Small intestine (tissue), 7 donors: Measurements from ENCODE around the gene P2RX6. TPM values are rescaled to one million over a fixed set of nuclear protein-coding genes. Genes with fewer than 3 reads are reported as not detected.
A peak's percentile ranks its signal among the peaks of the same experiment; 100 is the strongest.
"Not testable (repeated sequence)": the region's sequence is repeated elsewhere in the genome, so short reads cannot be mapped to it uniquely, and the experiment has no call there.

Experiments
- DNase-seq, 2 donors: peaks; one replicate each; pipeline versions ENCODE4 v3.0.0 to v3.0.0-alpha.2; 2013
- FAIRE-seq: peaks from 2 replicates; lab custom pipeline; 2012; peaks lifted over from hg19 to GRCh38; lab: Jason Lieb, UNC
- H3K27ac ChIP-seq, 3 donors: one replicate each; pipeline ENCODE4 v1.5.1; 2013; ENCODE audit warnings: low read length in 2 of 3, mild to moderate bottlenecking in 2 of 3, control low read depth in 1 of 3, inconsistent platforms in 1 of 3, low read depth in 1 of 3, moderate library complexity in 1 of 3
- H3K27me3 ChIP-seq, 3 donors: one replicate each; pipeline ENCODE4 v1.6.1; 2013; ENCODE audit warnings: low read length in 3 of 3, inconsistent platforms in 1 of 3; ENCODE audit not compliant: control insufficient read depth in 3 of 3, insufficient read depth in 3 of 3
- H3K36me3 ChIP-seq, 3 donors: one replicate each; pipeline ENCODE4 v1.6.1; 2013; ENCODE audit warnings: low read length in 3 of 3, inconsistent platforms in 1 of 3, low read depth in 1 of 3, mild to moderate bottlenecking in 1 of 3, moderate library complexity in 1 of 3; ENCODE audit not compliant: control insufficient read depth in 3 of 3, insufficient read depth in 2 of 3
- H3K4me1 ChIP-seq, 3 donors: one replicate each; pipeline ENCODE4 v1.6.1; 2013; ENCODE audit warnings: low read length in 2 of 3, inconsistent platforms in 1 of 3, low read depth in 1 of 3, mild to moderate bottlenecking in 1 of 3, moderate library complexity in 1 of 3; ENCODE audit not compliant: control insufficient read depth in 3 of 3, insufficient read depth in 2 of 3
- H3K4me3 ChIP-seq, 3 donors: one replicate each; pipeline ENCODE4 v1.5.1; 2013; ENCODE audit warnings: low read length in 3 of 3, control low read depth in 1 of 3, inconsistent platforms in 1 of 3, low read depth in 1 of 3, mild to moderate bottlenecking in 1 of 3, moderate library complexity in 1 of 3
- H3K9me3 ChIP-seq, 2 donors: one replicate each; pipeline ENCODE4 v1.6.1; 2013; ENCODE audit warnings: low read depth in 1 of 2, low read length in 1 of 2; ENCODE audit not compliant: control insufficient read depth in 2 of 2, insufficient read depth in 1 of 2
- WGBS, 3 donors: extraction: QIAGEN DNeasy Blood & Tissue Kit; methylation state at CpG; one replicate each; pipeline ENCODE4 v1.1.7; 2013; 5-methylcytosine and 5-hydroxymethylcytosine counted together
- polyA plus RNA-seq, 4 donors: library from polyadenylated mRNA; stranded (reverse) in 3 of 4; unstranded in 1 of 4; fragments of 200-250 nt in 3 of 4; fragments of 120-200 nt in 1 of 4; gene quantifications; one replicate each; pipeline versions ENCODE4 v1.2.1 to v1.2.3, GENCODE V29; 2013
- donor health status: healthy with polysubstance abuse.
- donor health status: control.
- donor health status: control.
- donor health status: Bipolar disorder and iron deficiency.
- donor health status: healthy.

P2RX6 gene
- polyA plus RNA-seq, 4 donors: 0.62 to 0.84 TPM; not detected in 2

DNA sequence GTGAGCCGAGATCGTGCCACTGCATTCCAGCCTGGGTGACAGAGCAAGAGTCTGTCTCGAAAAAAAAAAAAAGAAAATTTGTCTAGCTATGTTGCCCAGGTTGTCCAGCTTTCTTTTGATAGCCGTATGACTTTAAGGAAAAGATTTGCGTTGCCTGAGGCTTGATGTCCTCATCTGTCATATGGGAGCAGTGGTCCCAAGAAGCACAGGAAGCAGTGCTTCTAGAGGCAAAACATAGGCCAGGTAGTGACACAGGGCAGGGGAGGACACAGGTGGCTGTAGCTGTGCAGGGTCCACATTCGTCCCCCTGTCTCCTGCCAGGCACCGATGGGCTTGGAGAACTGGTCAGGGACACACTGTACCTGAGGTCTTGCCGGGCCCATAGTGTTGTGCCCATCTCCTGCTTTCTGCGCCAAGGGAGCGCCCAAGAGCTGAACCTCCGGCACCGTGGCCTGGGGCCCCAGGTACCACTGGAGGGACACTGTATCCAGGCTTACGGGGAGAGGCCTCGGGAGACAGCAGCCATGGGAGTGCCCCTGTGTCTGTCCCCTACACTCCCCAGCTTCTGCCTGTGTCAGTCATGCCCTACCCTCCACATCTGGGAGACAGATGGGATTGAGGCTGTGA lies 32.2 kb downstream of the P2RX6 start:
- 82 to 87% (median 82%) methylated on average over 14 of the region's 14 CpGs for WGBS, 3 donors
- no peaks in the 10 kb centered on the region for H3K36me3 ChIP-seq
- FAIRE-seq: no peak
- H3K27me3 ChIP-seq: peaks cover 0 to 17% (median 0%) of the 10 kb centered on the region in 3 donors
- peaks cover 0 to 29% (median 2%) of the 10 kb centered on the region in 3 donors for H3K4me1 ChIP-seq
- DNase-seq: no peak
- H3K4me3 ChIP-seq: no peak overlapping the region
- H3K9me3 ChIP-seq: no peaks in the 10 kb centered on the region
- no peak overlapping the region for H3K27ac ChIP-seq

- no peak for FAIRE-seq
- peaks cover 0 to 29% (median 2%) of the 10 kb centered on the region in 3 donors for H3K4me1 ChIP-seq
- peaks cover 0 to 17% (median 0%) of the 10 kb centered on the region in 3 donors for H3K27me3 ChIP-seq
- no peaks in the 10 kb centered on the region for H3K9me3 ChIP-seq
- DNase-seq: no peak
- no peak overlapping the region for H3K4me3 ChIP-seq
- H3K36me3 ChIP-seq: no peaks in the 10 kb centered on the region
- H3K27ac ChIP-seq: no peak overlapping the region
- WGBS, 3 donors: 61 to 74% (median 65%) methylated on average over 5 to 7 of the region's 7 CpGs
Measured at GRCh38 chr22:21047730-21048129, 32.8 kb downstream of the P2RX6 start.

DNA sequence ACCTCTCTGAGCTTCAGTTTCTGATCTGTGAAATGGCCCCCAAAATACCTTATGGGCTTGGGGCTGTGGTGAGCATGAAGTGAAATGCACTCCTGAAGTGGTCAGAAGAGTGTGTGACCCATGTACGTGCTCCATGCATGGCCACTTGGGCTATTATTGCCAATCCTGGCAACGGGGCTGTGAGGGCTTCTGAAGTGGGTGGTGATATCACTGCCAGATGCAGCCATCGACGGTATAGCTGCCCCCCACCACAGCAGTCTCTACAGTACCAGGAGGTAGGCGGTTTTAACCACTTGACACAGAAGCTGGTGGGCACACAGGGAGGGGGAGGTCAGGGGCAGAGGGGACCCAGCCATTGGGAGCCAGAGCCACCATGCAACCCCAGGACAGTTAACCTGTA lies 33.5 kb downstream of the P2RX6 start:
- H3K4me1 ChIP-seq: peaks cover 0 to 22% (median 2%) of the 10 kb centered on the region in 3 donors
- peaks cover 0 to 17% (median 0%) of the 10 kb centered on the region in 3 donors for H3K27me3 ChIP-seq
- not testable (repeated sequence) for H3K9me3 ChIP-seq, H3K27ac ChIP-seq, FAIRE-seq, H3K36me3 ChIP-seq, DNase-seq, H3K4me3 ChIP-seq
- 70 to 78% (median 76%) methylated on average over 5 of the region's 5 CpGs for WGBS, 3 donors

GRCh38 chr22:21048965-21049364 lies 34.0 kb downstream of the P2RX6 start:
- not testable (repeated sequence) for H3K4me3 ChIP-seq, H3K27ac ChIP-seq, DNase-seq, FAIRE-seq, H3K36me3 ChIP-seq, H3K9me3 ChIP-seq
- Histone ChIP-seq H3K27me3 (peaks cover 0 to 17% (median 0%) of the 10 kb centered on the region in 3 donors), H3K4me1 (peaks cover 0 to 17% (median 2%) of the 10 kb centered on the region in 3 donors)
- 94 to 100% (median 94%) methylated on average over 2 to 8 of the region's 12 CpGs for WGBS, 3 donors

DNA sequence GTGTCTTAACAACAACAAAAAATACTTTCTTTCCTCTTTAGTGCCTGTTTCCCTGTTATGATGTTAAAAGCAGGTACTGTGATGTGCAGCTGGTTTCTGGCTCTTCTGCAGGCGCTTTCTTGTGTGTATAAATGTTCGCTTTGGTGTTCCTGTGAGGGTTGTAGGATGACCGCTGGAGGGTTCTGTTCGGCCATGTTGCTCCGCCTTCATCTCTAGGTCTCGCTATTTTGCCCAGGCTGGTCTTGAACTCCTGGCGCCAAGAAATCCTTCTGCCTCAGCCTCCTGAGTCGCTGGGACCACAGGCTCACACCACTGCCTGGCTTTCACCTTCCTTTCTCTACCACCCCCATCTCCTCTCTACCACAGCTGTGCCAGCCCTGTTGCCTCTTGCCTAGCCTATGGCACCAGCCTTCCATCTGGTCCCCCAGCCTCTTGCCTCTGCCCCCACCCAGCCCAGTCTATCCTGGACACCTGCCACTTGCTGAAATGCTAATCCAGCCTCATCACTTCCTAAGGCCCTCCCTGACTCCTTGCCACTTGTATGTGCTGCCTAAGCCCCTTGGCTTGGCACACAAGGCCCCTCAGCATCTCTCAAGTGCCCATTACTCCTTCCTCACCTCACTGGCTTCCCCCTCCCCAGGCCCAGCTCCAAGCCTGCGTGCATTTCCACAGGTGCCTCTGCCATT lies 36.3 kb downstream of the P2RX6 start:
- Histone ChIP-seq H3K4me1 (no peaks in the 10 kb centered on the region), H3K27me3 (peaks cover 0 to 3% (median 0%) of the 10 kb centered on the region in 3 donors), H3K9me3 (no peaks in the 10 kb centered on the region), H3K36me3 (no peaks in the 10 kb centered on the region), H3K4me3 (no peak overlapping the region), H3K27ac (no peak overlapping the region)
- WGBS, 3 donors: 77 to 91% (median 87%) methylated on average over 9 of the region's 9 CpGs
- FAIRE-seq: no peak
- DNase-seq: no peak

GRCh38 chr22:21051831-21052400 lies 37.0 kb downstream of the P2RX6 start:
- H3K4me3 ChIP-seq: no peak overlapping the region
- no peaks in the 10 kb centered on the region for H3K4me1 ChIP-seq
- H3K27me3 ChIP-seq: peaks cover 0 to 5% (median 0%) of the 10 kb centered on the region in 3 donors
- H3K9me3 ChIP-seq: no peaks in the 10 kb centered on the region
- 67 to 80% (median 79%) methylated on average over 8 of the region's 8 CpGs for WGBS, 3 donors
- no peak for DNase-seq
- H3K27ac ChIP-seq: no peak overlapping the region
- no peak for FAIRE-seq
- H3K36me3 ChIP-seq: no peaks in the 10 kb centered on the region

GRCh38 chr22:21052715-21053459 lies 37.9 kb downstream of the P2RX6 start:
- no peak overlapping the region for H3K4me3 ChIP-seq
- peak in 1 of 2 donors; percentile 41 for DNase-seq
- no peak overlapping the region for H3K27ac ChIP-seq
- 40 to 63% (median 50%) methylated on average over 8 of the region's 8 CpGs for WGBS, 3 donors
- no peaks in the 10 kb centered on the region for H3K4me1 ChIP-seq
- H3K36me3 ChIP-seq: no peaks in the 10 kb centered on the region
- no peak for FAIRE-seq
- H3K9me3 ChIP-seq: no peaks in the 10 kb centered on the region
- H3K27me3 ChIP-seq: peaks cover 0 to 8% (median 0%) of the 10 kb centered on the region in 3 donors
